HEK293 (cell line): Measurements from ENCODE around the gene WIPI1.

Source experiments
- YY1 ChIP-seq: fragments of 450-650 bp; formaldehyde crosslinking; IDR thresholded peaks from 2 replicates; pipeline ENCODE4 v1.5.1; 2018; ENCODE audit warnings: missing biosample characterization, missing genetic modification characterization
- ZBTB20 ChIP-seq: fragments of 450-650 bp; formaldehyde crosslinking; IDR thresholded peaks from 2 replicates; pipeline ENCODE4 v1.5.1; 2016; ENCODE audit warnings: missing biosample characterization, missing genetic modification characterization
- ZFP3 ChIP-seq: fragments of 450-650 bp; formaldehyde crosslinking; IDR thresholded peaks from 2 replicates; pipeline ENCODE4 v1.5.1; 2016; ENCODE audit warnings: low read depth, missing biosample characterization, missing genetic modification characterization
- ZNF354C ChIP-seq: fragments of 450-650 bp; formaldehyde crosslinking; IDR thresholded peaks from 2 replicates; pipeline ENCODE4 v1.5.1; 2016; ENCODE audit warnings: missing biosample characterization, missing genetic modification characterization, low read depth, borderline replicate concordance
- ZNF423 ChIP-seq: fragments of 450-650 bp; formaldehyde crosslinking; IDR thresholded peaks from 2 replicates; pipeline ENCODE4 v1.5.1; 2016; ENCODE audit warnings: missing biosample characterization, missing genetic modification characterization
- ZNF610 ChIP-seq: fragments of 450-650 bp; formaldehyde crosslinking; IDR thresholded peaks from 2 replicates; pipeline ENCODE4 v1.5.1; 2016; ENCODE audit warnings: missing biosample characterization, missing genetic modification characterization, borderline replicate concordance
- ZNF677 ChIP-seq: fragments of 450-650 bp; IDR thresholded peaks from 2 replicates; pipeline ENCODE4 v1.5.0; 2018; ENCODE audit warnings: missing biosample characterization, mild to moderate bottlenecking, missing genetic modification characterization, moderate library complexity
- ZNF837 ChIP-seq: fragments of 450-650 bp; formaldehyde crosslinking; IDR thresholded peaks from 2 replicates; pipeline ENCODE4 v1.5.1; 2016; ENCODE audit warnings: missing biosample characterization, missing genetic modification characterization
- TF ChIP-seq, protein P1 (sequence below): fragments of 450-650 bp; formaldehyde crosslinking; IDR thresholded peaks from 2 replicates; pipeline ENCODE4 v1.5.1; 2016; ENCODE audit warnings: missing biosample characterization, missing genetic modification characterization
- TF ChIP-seq, protein P2 (sequence below): fragments of 450-650 bp; formaldehyde crosslinking; IDR thresholded peaks from 2 replicates; pipeline ENCODE4 v1.5.1; 2016; ENCODE audit warnings: missing biosample characterization, missing genetic modification characterization
- TF ChIP-seq, protein P3 (sequence below): fragments of 450-650 bp; formaldehyde crosslinking; IDR thresholded peaks from 2 replicates; pipeline ENCODE4 v1.5.1; 2016; ENCODE audit warnings: missing biosample characterization, missing genetic modification characterization, low read depth

DNA sequence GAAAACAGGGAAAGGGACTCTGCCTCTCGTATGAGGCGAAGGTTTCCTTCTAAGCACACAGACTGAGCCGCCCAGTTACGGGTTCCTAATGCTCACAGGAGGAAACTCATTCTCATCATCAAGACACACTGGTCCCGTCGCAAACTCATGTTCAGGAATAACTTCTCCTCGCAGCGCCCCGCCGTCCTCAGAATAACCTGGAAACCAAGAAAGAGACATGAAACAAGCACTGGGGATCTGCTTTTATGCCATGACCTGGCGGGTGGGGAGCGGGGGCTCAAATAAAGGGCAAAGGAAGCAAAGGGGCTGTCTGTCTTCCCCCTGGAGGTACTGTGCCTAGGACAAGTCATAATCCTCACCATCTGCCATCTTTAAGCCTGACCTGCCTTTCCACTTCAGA lies 31.3 kb downstream of the WIPI1 start:
- TF ChIP-seq, protein P1, sequence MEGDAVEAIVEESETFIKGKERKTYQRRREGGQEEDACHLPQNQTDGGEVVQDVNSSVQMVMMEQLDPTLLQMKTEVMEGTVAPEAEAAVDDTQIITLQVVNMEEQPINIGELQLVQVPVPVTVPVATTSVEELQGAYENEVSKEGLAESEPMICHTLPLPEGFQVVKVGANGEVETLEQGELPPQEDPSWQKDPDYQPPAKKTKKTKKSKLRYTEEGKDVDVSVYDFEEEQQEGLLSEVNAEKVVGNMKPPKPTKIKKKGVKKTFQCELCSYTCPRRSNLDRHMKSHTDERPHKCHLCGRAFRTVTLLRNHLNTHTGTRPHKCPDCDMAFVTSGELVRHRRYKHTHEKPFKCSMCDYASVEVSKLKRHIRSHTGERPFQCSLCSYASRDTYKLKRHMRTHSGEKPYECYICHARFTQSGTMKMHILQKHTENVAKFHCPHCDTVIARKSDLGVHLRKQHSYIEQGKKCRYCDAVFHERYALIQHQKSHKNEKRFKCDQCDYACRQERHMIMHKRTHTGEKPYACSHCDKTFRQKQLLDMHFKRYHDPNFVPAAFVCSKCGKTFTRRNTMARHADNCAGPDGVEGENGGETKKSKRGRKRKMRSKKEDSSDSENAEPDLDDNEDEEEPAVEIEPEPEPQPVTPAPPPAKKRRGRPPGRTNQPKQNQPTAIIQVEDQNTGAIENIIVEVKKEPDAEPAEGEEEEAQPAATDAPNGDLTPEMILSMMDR (tag by site-specific recombination), result no peak
- TF ChIP-seq ZNF354C (tag by site-specific recombination), result no peak
- TF ChIP-seq ZNF677 (tag by site-specific recombination), result no peak
- TF ChIP-seq, protein P2, sequence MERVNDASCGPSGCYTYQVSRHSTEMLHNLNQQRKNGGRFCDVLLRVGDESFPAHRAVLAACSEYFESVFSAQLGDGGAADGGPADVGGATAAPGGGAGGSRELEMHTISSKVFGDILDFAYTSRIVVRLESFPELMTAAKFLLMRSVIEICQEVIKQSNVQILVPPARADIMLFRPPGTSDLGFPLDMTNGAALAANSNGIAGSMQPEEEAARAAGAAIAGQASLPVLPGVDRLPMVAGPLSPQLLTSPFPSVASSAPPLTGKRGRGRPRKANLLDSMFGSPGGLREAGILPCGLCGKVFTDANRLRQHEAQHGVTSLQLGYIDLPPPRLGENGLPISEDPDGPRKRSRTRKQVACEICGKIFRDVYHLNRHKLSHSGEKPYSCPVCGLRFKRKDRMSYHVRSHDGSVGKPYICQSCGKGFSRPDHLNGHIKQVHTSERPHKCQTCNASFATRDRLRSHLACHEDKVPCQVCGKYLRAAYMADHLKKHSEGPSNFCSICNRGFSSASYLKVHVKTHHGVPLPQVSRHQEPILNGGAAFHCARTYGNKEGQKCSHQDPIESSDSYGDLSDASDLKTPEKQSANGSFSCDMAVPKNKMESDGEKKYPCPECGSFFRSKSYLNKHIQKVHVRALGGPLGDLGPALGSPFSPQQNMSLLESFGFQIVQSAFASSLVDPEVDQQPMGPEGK (tag by site-specific recombination), result no peak
- no peak for TF ChIP-seq ZNF837 (tag by site-specific recombination)
- no peak for TF ChIP-seq ZNF423
- TF ChIP-seq ZNF610 (tag by site-specific recombination), result no peak
- TF ChIP-seq ZBTB20 (tag by site-specific recombination), result no peak
- TF ChIP-seq ZFP3 (tag by site-specific recombination), result no peak
- TF ChIP-seq, protein P3, sequence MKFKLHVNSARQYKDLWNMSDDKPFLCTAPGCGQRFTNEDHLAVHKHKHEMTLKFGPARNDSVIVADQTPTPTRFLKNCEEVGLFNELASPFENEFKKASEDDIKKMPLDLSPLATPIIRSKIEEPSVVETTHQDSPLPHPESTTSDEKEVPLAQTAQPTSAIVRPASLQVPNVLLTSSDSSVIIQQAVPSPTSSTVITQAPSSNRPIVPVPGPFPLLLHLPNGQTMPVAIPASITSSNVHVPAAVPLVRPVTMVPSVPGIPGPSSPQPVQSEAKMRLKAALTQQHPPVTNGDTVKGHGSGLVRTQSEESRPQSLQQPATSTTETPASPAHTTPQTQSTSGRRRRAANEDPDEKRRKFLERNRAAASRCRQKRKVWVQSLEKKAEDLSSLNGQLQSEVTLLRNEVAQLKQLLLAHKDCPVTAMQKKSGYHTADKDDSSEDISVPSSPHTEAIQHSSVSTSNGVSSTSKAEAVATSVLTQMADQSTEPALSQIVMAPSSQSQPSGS (tag by site-specific recombination), result no peak
- TF ChIP-seq YY1, result no peak
